Ascending aorta (tissue), 2 donors: Measurements from ENCODE around the gene SRP54. TPM values are rescaled to one million over a fixed set of nuclear protein-coding genes. Genes with fewer than 3 reads are reported as not detected.

ENCODE experiments used
- DNase-seq, 2 donors: peaks; one replicate each; pipeline ENCODE4 v3.0.0-alpha.2; 2019; ENCODE audit warnings: low spot score in 2 of 2
- H3K27ac ChIP-seq, 2 donors: fragments of 200-600 bp; sonication (generic); one replicate each; pipeline ENCODE4 v1.5.1; 2016 to 2017; ENCODE audit warnings: mild to moderate bottlenecking in 1 of 2
- H3K27me3 ChIP-seq: fragments of 200-600 bp; sonication (generic); one replicate; pipeline ENCODE4 v1.5.1; 2017
- H3K36me3 ChIP-seq, 2 donors: fragments of 200-600 bp; sonication (generic); one replicate each; pipeline ENCODE4 v1.5.1; 2016
- H3K4me1 ChIP-seq, 2 donors: fragments of 200-600 bp; sonication (generic); one replicate each; pipeline ENCODE4 v1.5.1; 2016 to 2017; ENCODE audit warnings: mild to moderate bottlenecking in 1 of 2
- H3K4me3 ChIP-seq, 2 donors: fragments of 200-600 bp; sonication (generic); one replicate each; pipeline ENCODE4 v1.5.1; 2016 to 2017; ENCODE audit warnings: mild to moderate bottlenecking in 1 of 2
- H3K9me3 ChIP-seq, 2 donors: fragments of 200-600 bp; sonication (generic); one replicate each; pipeline ENCODE4 v1.5.1; 2016
- intact Hi-C: fragments of 100-400 bp; cut with DNase I; formaldehyde crosslinking; loops from one replicate; pipeline ENCODE4 v1.15.1; 2023
- total RNA-seq: library from RNA; depleted of rRNA; stranded (reverse); fragments of >200 nt; gene quantifications from one replicate; pipeline ENCODE4 v1.1.0, GENCODE V29; 2016
- TF ChIP-seq, protein P1 (sequence below), 3 experiments: fragments of 200-600 bp in 2 of 3; fragments of 450-650 bp in 1 of 3; sonication (generic) in 2 of 3; IDR thresholded peaks; one replicate each; pipeline ENCODE4 v1.5.1; 2016 to 2019; ENCODE audit warnings: antibody characterized with exemption in 3 of 3, mild to moderate bottlenecking in 1 of 3, moderate library complexity in 1 of 3

SRP54 gene
- total RNA-seq, 1 donor from 2014 or later: 87.7 TPM

GRCh38 chr14:35072226-35072625 is 89.4 kb downstream of the SRP54 start:
- no peak for DNase-seq
- intact Hi-C loops: no loop called here
- Histone ChIP-seq H3K27ac (no peak overlapping the region), H3K9me3 (no peaks in the 10 kb centered on the region), H3K4me1 (no peaks in the 10 kb centered on the region), H3K4me3 (no peak overlapping the region), H3K27me3 (no peaks in the 10 kb centered on the region), H3K36me3 (peaks cover 49 to 62% of the 10 kb centered on the region in 2 donors)
- TF ChIP-seq, protein P1, sequence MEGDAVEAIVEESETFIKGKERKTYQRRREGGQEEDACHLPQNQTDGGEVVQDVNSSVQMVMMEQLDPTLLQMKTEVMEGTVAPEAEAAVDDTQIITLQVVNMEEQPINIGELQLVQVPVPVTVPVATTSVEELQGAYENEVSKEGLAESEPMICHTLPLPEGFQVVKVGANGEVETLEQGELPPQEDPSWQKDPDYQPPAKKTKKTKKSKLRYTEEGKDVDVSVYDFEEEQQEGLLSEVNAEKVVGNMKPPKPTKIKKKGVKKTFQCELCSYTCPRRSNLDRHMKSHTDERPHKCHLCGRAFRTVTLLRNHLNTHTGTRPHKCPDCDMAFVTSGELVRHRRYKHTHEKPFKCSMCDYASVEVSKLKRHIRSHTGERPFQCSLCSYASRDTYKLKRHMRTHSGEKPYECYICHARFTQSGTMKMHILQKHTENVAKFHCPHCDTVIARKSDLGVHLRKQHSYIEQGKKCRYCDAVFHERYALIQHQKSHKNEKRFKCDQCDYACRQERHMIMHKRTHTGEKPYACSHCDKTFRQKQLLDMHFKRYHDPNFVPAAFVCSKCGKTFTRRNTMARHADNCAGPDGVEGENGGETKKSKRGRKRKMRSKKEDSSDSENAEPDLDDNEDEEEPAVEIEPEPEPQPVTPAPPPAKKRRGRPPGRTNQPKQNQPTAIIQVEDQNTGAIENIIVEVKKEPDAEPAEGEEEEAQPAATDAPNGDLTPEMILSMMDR (IDR thresholded peaks at IDR 0.05): no peak

DNA sequence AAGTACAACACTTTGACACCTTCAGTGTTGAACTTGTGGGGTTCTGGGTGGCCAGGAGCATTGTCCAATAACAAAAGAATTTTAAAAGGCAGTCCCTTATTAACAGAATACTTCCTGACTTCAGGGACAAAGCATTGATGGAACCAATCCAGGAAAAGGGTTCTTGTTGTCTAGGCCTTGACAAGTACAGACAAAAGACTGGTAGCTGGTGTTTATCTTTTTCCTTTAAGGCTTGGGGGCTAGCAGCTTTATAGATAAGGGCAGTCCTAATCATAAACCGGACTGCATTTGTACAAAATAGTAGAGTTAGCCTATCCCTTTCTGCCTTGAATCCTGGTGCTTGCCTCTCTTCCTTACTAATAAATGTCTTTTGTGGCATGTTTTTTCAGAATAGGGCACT is 90.7 kb downstream of the SRP54 start:
- Histone ChIP-seq H3K27ac (no peak overlapping the region), H3K27me3 (no peaks in the 10 kb centered on the region), H3K36me3 (peaks cover 54 to 61% of the 10 kb centered on the region in 2 donors), H3K4me3 (no peak overlapping the region), H3K9me3 (no peaks in the 10 kb centered on the region), H3K4me1 (no peaks in the 10 kb centered on the region)
- TF ChIP-seq, protein P1 (IDR thresholded peaks at IDR 0.05): no peak
- DNase-seq: no peak
- intact Hi-C loops: no loop called here

DNA sequence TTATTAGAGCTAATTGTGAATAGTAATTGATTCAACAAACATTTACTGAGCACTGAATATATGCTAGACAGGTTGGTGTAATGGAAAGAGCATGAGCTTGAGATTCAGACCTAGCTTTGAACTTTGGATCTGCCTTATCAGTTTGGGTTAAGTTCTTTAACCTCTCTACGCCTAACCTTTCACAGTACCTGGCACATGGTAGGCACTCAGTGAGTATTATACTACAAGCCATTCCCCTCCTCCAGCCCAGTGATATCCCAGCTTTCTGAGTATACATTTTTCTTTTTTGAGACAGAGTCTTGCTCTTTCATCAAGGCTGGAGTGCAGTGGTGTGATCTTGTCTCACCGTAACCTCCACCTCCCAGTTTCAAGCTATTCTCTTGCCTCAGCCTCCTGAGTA is 95.3 kb downstream of the SRP54 start:
- H3K4me3 ChIP-seq: no peak overlapping the region
- no peak overlapping the region for H3K27ac ChIP-seq
- no peaks in the 10 kb centered on the region for H3K27me3 ChIP-seq
- intact Hi-C loops: no loop called here
- no peaks in the 10 kb centered on the region for H3K4me1 ChIP-seq
- no peaks in the 10 kb centered on the region for H3K9me3 ChIP-seq
- peaks cover 59 to 62% of the 10 kb centered on the region in 2 donors for H3K36me3 ChIP-seq
- TF ChIP-seq, protein P1 (IDR thresholded peaks at IDR 0.05): no peak
- no peak for DNase-seq

Other genes starting within 250 kb of the SRP54 start
- gene BAZ1A, start 107.6 kb upstream of the SRP54 start, total RNA-seq: 11.2 TPM
- 35.1 TPM for gene FAM177A1, start 63.3 kb downstream of the SRP54 start, total RNA-seq
- gene PPP2R3C, start 139.0 kb downstream of the SRP54 start, total RNA-seq: 63.6 TPM
- 42.5 TPM for gene PRORP, start 139.6 kb downstream of the SRP54 start, total RNA-seq